Measurements from ENCODE around the gene LECT2. TPM values are rescaled to one million over a fixed set of nuclear protein-coding genes. Genes with fewer than 3 reads are reported as not detected.

Gene LECT2
- total RNA-seq, 1 experiment from 2014 or later, result not detected

DNA sequence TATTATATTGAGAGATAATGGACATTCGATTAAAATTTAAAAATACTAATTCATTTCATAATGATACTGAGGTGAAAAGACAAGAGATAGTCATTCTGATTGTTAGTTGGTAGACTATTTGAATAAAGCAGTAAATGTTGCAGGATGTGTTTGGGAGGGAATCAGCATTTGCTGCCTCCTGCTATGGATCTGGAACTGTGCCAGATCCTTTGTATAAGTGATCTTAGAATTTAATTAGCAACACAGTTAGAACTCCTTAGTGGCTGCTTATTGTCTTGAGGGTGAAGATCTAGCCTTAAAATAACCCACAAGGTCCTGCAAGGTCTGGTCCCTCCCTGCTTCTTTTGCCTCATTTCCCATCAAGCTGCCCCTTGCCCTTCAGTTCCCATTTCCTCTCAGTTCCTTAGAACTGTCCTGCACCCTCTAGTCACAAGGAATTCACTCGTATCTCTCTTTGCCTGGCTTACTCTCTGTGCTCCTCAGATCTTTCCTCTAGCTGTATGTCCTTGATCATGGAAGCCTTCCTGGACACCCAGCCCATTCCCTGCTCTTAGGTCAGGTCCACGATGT lies 12.5 kb downstream of the LECT2 start:
- no peak overlapping the region for H2AFZ ChIP-seq (ENCODE audit: low read length)
- POLR2A ChIA-PET (ENCODE audit: unreplicated experiment), result no interaction called here
- intact Hi-C loops (cut with micrococcal nuclease), result no loop called here
- ATAC-seq, result no peak
- no peaks in the 10 kb centered on the region for H4K20me1 ChIP-seq (ENCODE audit: low read length)
- H3K9ac ChIP-seq (ENCODE audit: low read length), result no peak overlapping the region
- H3K4me3 ChIP-seq (ENCODE audit: low read length), result no peak overlapping the region
- H3F3A ChIP-seq (ENCODE audit: low read length, unreplicated experiment), result no peaks in the 10 kb centered on the region
- no peaks in the 10 kb centered on the region for H3K79me2 ChIP-seq (ENCODE audit: low read length)
- H3K9me2 ChIP-seq (replicated peaks; ENCODE audit: low read length), result no peaks in the 10 kb centered on the region
- 0 out of 2 replicates have a peak, but pooled peaks cover 4% of the 10 kb centered on the region for H3K27me3 ChIP-seq (ENCODE audit: low read length)
- CTCF ChIA-PET, result no interaction called here
- H3K4me1 ChIP-seq (ENCODE audit: insufficient read depth, low read length), result no peaks in the 10 kb centered on the region
- BruUV-seq (replicated peaks), result no TSS peak
- no peak overlapping the region for H3K27ac ChIP-seq (ENCODE audit: low read length)
- no peak for DNase-seq
- no peaks in the 10 kb centered on the region for H3K36me3 ChIP-seq (ENCODE audit: low read depth, low read length)
- no peak overlapping the region for H3K4me2 ChIP-seq (ENCODE audit: low read length)
- no peaks in the 10 kb centered on the region for H3K9me3 ChIP-seq (ENCODE audit: low read length)
- TF ChIP-seq EZH2 (IDR thresholded peaks at IDR 0.05; ENCODE audit: low read length, unreplicated experiment), result no peak
- TF ChIP-seq, protein P1, sequence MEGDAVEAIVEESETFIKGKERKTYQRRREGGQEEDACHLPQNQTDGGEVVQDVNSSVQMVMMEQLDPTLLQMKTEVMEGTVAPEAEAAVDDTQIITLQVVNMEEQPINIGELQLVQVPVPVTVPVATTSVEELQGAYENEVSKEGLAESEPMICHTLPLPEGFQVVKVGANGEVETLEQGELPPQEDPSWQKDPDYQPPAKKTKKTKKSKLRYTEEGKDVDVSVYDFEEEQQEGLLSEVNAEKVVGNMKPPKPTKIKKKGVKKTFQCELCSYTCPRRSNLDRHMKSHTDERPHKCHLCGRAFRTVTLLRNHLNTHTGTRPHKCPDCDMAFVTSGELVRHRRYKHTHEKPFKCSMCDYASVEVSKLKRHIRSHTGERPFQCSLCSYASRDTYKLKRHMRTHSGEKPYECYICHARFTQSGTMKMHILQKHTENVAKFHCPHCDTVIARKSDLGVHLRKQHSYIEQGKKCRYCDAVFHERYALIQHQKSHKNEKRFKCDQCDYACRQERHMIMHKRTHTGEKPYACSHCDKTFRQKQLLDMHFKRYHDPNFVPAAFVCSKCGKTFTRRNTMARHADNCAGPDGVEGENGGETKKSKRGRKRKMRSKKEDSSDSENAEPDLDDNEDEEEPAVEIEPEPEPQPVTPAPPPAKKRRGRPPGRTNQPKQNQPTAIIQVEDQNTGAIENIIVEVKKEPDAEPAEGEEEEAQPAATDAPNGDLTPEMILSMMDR (conservative IDR thresholded peaks at IDR 0.05; ENCODE audit: low read depth, low read length), result no peak
- TF ChIP-seq EZH2phosphoT487 (IDR thresholded peaks at IDR 0.05; ENCODE audit: borderline replicate concordance, low read length), result no peak

DNA sequence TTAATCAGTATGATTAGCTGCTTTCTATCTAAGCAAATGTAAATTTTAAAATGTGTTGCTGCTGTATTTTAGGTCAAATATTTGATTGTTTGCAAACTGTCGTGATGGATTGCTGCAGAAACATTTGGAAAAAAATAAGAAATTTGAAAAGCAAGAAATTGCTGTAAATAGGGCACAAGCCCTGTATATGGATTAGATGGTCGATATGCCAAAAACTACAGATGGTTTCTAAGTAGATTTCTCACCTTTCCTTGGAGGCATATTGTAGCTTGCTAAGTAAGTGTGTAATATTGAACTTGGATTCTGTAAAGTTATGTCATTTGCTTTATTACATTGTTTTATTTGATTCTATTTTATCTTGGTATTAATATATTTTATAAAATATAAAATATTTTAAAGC lies 13.1 kb downstream of the LECT2 start:
- intact Hi-C loops (cut with micrococcal nuclease), result no loop called here
- TF ChIP-seq, protein P1 (conservative IDR thresholded peaks at IDR 0.05; ENCODE audit: low read depth, low read length), result no peak
- TF ChIP-seq EZH2phosphoT487 (IDR thresholded peaks at IDR 0.05; ENCODE audit: borderline replicate concordance, low read length) (no peak), EZH2 (IDR thresholded peaks at IDR 0.05; ENCODE audit: low read length, unreplicated experiment) (no peak)

DNA sequence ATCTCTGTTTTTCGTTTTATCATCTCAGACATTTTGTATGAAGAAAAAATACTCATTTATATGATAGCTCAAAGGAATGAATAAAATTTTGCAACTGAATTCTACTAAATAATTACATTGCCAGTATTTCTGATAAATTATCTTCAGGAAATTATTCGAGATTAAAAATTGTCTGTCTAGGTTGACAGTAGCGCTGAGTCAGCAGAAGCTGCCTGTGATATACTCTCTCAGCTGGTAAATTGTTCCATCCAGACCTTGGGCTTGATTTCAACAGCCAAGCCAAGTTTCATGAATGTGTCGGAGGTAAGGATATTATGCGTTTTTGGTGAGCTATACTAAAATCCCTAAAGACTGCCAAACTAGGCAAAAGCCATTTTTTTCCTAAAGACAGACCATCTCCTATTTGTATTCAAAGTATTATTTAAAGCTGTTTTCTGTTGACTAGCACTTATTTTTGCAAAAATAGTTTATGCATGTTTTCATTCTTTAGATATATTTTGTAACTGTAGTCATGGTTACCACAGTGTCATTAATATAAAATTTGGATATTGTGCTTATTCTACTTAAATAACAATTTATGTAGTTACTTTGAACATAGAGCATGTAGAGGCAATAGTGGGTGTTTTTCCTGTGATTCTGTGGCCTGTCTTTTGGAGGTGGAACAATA lies 17.4 kb downstream of the LECT2 start:
- CTCF ChIA-PET, result interaction anchor here (0.6 kb wide), 2 partner anchors 16 to 51 kb away, joined by 4 read pairs; no protein-coding TSS in a partner anchor
- no peaks in the 10 kb centered on the region for H3F3A ChIP-seq (ENCODE audit: low read length, unreplicated experiment)
- H4K20me1 ChIP-seq (ENCODE audit: low read length), result no peaks in the 10 kb centered on the region
- H3K36me3 ChIP-seq (ENCODE audit: low read depth, low read length), result no peaks in the 10 kb centered on the region
- no peak for ATAC-seq
- peaks cover 4% of the 10 kb centered on the region; the same call in 1 of the 2 replicates for H3K4me1 ChIP-seq (ENCODE audit: insufficient read depth, low read length)
- H3K27ac ChIP-seq (ENCODE audit: low read length), result no peak overlapping the region
- H3K9ac ChIP-seq (ENCODE audit: low read length), result no peak overlapping the region
- intact Hi-C loops (cut with micrococcal nuclease), result no loop called here
- H3K9me2 ChIP-seq (replicated peaks; ENCODE audit: low read length), result no peaks in the 10 kb centered on the region
- H3K27me3 ChIP-seq (ENCODE audit: low read length), result 0 out of 2 replicates have a peak, but pooled peaks cover 4% of the 10 kb centered on the region
- H3K4me3 ChIP-seq (ENCODE audit: low read length), result no peak overlapping the region
- H3K4me2 ChIP-seq (ENCODE audit: low read length), result no peak overlapping the region
- TF ChIP-seq EZH2phosphoT487 (IDR thresholded peaks at IDR 0.05; ENCODE audit: borderline replicate concordance, low read length), result no peak
- TF ChIP-seq EZH2 (IDR thresholded peaks at IDR 0.05; ENCODE audit: low read length, unreplicated experiment), result no peak
- TF ChIP-seq, protein P1 (conservative IDR thresholded peaks at IDR 0.05; ENCODE audit: low read depth, low read length), result no peak
- H3K9me3 ChIP-seq (ENCODE audit: low read length), result no peaks in the 10 kb centered on the region
- no peak overlapping the region for H2AFZ ChIP-seq (ENCODE audit: low read length)
- no TSS peak for BruUV-seq (replicated peaks)
- POLR2A ChIA-PET (ENCODE audit: unreplicated experiment), result no interaction called here
- DNase-seq, result no peak
- no peaks in the 10 kb centered on the region for H3K79me2 ChIP-seq (ENCODE audit: low read length)

More for the DNA sequence above, 13.1 kb downstream of the LECT2 start:
- DNase-seq (no peak), ATAC-seq (no peak)
- no TSS peak for BruUV-seq (replicated peaks)
- POLR2A ChIA-PET (ENCODE audit: unreplicated experiment), result no interaction called here
- H3K27me3 ChIP-seq (ENCODE audit: low read length), result 0 out of 2 replicates have a peak, but pooled peaks cover 4% of the 10 kb centered on the region
- H3F3A ChIP-seq (ENCODE audit: low read length, unreplicated experiment), result no peaks in the 10 kb centered on the region
- H3K4me3 ChIP-seq (ENCODE audit: low read length), result no peak overlapping the region
- H4K20me1 ChIP-seq (ENCODE audit: low read length), result no peaks in the 10 kb centered on the region
- CTCF ChIA-PET, result no interaction called here
- H3K36me3 ChIP-seq (ENCODE audit: low read depth, low read length), result no peaks in the 10 kb centered on the region
- no peak overlapping the region for H3K4me2 ChIP-seq (ENCODE audit: low read length)
- H3K27ac ChIP-seq (ENCODE audit: low read length), result no peak overlapping the region
- H3K9me3 ChIP-seq (ENCODE audit: low read length), result no peaks in the 10 kb centered on the region
- H3K9ac ChIP-seq (ENCODE audit: low read length), result no peak overlapping the region
- no peak overlapping the region for H2AFZ ChIP-seq (ENCODE audit: low read length)
- no peaks in the 10 kb centered on the region for H3K9me2 ChIP-seq (replicated peaks; ENCODE audit: low read length)
- H3K4me1 ChIP-seq (ENCODE audit: insufficient read depth, low read length), result no peaks in the 10 kb centered on the region
- no peaks in the 10 kb centered on the region for H3K79me2 ChIP-seq (ENCODE audit: low read length)

All from PC-3 (cell line).